ENCODE data around the gene PDE1A.

DNA sequence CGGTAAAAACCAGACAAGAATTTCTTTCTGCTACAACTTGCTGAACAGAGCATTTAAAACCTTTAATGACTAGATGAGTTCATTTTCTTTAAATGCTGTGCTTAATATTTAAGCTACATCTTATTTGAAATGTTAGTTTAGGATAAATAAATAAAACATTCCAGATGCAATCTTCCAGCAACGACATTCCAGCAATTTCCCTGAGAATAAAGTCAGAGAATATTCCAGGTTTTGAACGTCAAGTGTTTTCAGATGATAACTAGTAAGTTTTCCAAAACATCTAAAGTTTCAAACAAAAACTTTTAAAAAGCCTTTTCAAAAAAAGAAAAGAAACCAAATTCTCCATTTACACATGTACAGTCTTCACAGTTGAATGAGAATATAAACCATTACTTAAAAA, 336.4 kb downstream of the PDE1A start:
- no peak for TF ChIP-seq POLR2A (IDR thresholded peaks at IDR 0.05)
- TF ChIP-seq, protein P1, sequence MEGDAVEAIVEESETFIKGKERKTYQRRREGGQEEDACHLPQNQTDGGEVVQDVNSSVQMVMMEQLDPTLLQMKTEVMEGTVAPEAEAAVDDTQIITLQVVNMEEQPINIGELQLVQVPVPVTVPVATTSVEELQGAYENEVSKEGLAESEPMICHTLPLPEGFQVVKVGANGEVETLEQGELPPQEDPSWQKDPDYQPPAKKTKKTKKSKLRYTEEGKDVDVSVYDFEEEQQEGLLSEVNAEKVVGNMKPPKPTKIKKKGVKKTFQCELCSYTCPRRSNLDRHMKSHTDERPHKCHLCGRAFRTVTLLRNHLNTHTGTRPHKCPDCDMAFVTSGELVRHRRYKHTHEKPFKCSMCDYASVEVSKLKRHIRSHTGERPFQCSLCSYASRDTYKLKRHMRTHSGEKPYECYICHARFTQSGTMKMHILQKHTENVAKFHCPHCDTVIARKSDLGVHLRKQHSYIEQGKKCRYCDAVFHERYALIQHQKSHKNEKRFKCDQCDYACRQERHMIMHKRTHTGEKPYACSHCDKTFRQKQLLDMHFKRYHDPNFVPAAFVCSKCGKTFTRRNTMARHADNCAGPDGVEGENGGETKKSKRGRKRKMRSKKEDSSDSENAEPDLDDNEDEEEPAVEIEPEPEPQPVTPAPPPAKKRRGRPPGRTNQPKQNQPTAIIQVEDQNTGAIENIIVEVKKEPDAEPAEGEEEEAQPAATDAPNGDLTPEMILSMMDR (IDR thresholded peaks at IDR 0.05) = no peak

All from uterus (tissue), 2 donors.